Panc1 (cell line): Measurements from ENCODE around the gene MORN1. TPM values are rescaled to one million over a fixed set of nuclear protein-coding genes. Genes with fewer than 3 reads are reported as not detected.

Source experiments
- ATAC-seq: fragments of 200-7000 bp; cut with Tn5 transposase; 2 replicates; pipeline ENCODE4 v1.9.1; 2020; ENCODE audit warnings: mild to moderate bottlenecking, moderate library complexity
- BruUV-seq: library from RNA; stranded (reverse); fragments of 400-500 nt; replicated peaks from 2 replicates; lab custom pipeline; 2021; lab: Mats Ljungman, UMichigan
- CTCF ChIA-PET: fragments of 300-600 bp; sonication (Branson Sonifier 250); formaldehyde crosslinking; loops from one replicate; lab custom pipeline; 2022; ENCODE audit warnings: antibody characterized with exemption; lab: Charles Lee
- POLR2A ChIA-PET: fragments of 300-600 bp; sonication (Branson Sonifier 250); formaldehyde crosslinking; loops from one replicate; lab custom pipeline; 2022; ENCODE audit warnings: antibody characterized with exemption; lab: Charles Lee
- DNase-seq: peaks from one replicate; pipeline ENCODE4 v3.0.0-alpha.2; 2010; ENCODE audit warnings: low read depth, low spot score
- H3K27ac ChIP-seq: 2 replicates; pipeline ENCODE4 v1.5.1; 2011; ENCODE audit warnings: mild to moderate bottlenecking, low read length, inconsistent platforms
- H3K27me3 ChIP-seq: fragments of 200-500 bp; sonication (Bioruptor generic); 2 replicates; pipeline ENCODE4 v1.6.0; 2014; ENCODE audit warnings: low read length, inconsistent platforms; ENCODE audit not compliant: control insufficient read depth, insufficient read depth
- H3K36me3 ChIP-seq: fragments of 200-500 bp; sonication (Bioruptor generic); 2 replicates; pipeline ENCODE4 v1.5.1; 2014; ENCODE audit warnings: inconsistent platforms, mild to moderate bottlenecking, low read length, moderate library complexity; ENCODE audit not compliant: control insufficient read depth, insufficient read depth
- H3K4me1 ChIP-seq: 2 replicates; pipeline ENCODE4 v1.5.1; 2011; ENCODE audit warnings: inconsistent platforms, mild to moderate bottlenecking, low read length, moderate library complexity; ENCODE audit not compliant: control insufficient read depth, insufficient read depth
- H3K4me3 ChIP-seq, 2 experiments: 2 replicates each; pipeline ENCODE4 v1.5.1; 2011 to 2012; ENCODE audit warnings: low read depth in 2 of 2, low read length in 2 of 2, mild to moderate bottlenecking in 2 of 2, inconsistent platforms in 1 of 2, moderate library complexity in 1 of 2
- H3K9me3 ChIP-seq: fragments of 200-500 bp; sonication (Bioruptor generic); 2 replicates; pipeline ENCODE4 v1.5.1; 2014; ENCODE audit warnings: low read depth, mild to moderate bottlenecking, inconsistent platforms, low read length, moderate library complexity; ENCODE audit not compliant: control insufficient read depth, insufficient read depth
- POLR2AphosphoS5 ChIP-seq: IDR thresholded peaks from 2 replicates; pipeline ENCODE4 v1.6.1; 2012; ENCODE audit warnings: mild to moderate bottlenecking, low read depth, low read length, moderate library complexity
- SIN3A ChIP-seq: IDR thresholded peaks from 2 replicates; pipeline ENCODE4 v1.6.1; 2012; ENCODE audit warnings: low read depth, mild to moderate bottlenecking, low read length, moderate library complexity, borderline replicate concordance; ENCODE audit not compliant: insufficient read depth
- TCF7L2 ChIP-seq: IDR thresholded peaks from 2 replicates; pipeline ENCODE4 v1.6.1; 2011; ENCODE audit warnings: mild to moderate bottlenecking, low read depth, low read length, inconsistent platforms
- in situ Hi-C: cut with HindIII; loops from 2 replicates; pipeline ENCODE4 v1.10.0; 2016; ENCODE audit warnings: low sequenced_read_pairs, low pct_unique_long_range_greater_than_20kb
- intact Hi-C: fragments of 100-400 bp; cut with micrococcal nuclease; formaldehyde crosslinking; loops from one replicate; pipeline ENCODE4 v1.10.0; 2022; ENCODE audit not compliant: unreplicated experiment
- total RNA-seq: library from RNA; stranded (reverse); gene quantifications from one replicate; pipeline ENCODE4 v1.2.1, GENCODE V29; 2021; ENCODE audit not compliant: unreplicated experiment
- TF ChIP-seq, protein P1 (sequence below): fragments of 450-650 bp; IDR thresholded peaks from 2 replicates; pipeline ENCODE4 v1.5.1; 2017; ENCODE audit warnings: mild to moderate bottlenecking
- TF ChIP-seq, protein P2 (sequence below), 2 experiments: IDR thresholded peaks; 2 replicates each; pipeline ENCODE4 v1.6.1; 2011 to 2012; ENCODE audit warnings: low read depth in 2 of 2, control low read depth in 1 of 2, low read length in 1 of 2, mild to moderate bottlenecking in 1 of 2, moderate library complexity in 1 of 2; ENCODE audit not compliant: insufficient read depth in 1 of 2

MORN1 gene
- total RNA-seq, 1 experiment from 2014 or later: 21.3 TPM

DNA sequence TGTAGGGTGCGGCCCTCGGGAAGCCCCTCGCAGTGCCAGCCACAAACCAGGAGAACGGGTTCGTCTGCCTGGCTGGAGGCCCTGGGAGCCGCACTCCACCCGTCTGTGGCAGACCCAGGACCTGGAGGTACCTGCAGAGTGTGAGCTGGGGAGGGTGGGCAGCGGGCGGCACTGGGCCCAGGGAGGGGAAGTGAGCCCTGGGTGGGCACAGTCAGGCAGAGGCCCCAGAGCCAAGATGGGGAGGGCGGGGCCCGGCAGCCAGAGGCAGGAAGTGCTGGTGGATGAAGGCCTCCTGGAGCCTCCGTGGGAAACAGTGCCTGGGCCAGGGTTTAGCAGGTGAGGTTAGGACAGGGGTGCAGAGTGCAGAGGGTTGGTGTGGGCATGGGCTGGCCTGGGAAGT lies 25.0 kb upstream of the MORN1 start:
- DNase-seq: no peak
- in situ Hi-C loops: no loop called here
- CTCF ChIA-PET: interaction anchor here (1.7 kb wide), 1 partner anchor 13 kb away, joined by 8 read pairs; no protein-coding TSS in a partner anchor
- ATAC-seq: no peak
- Histone ChIP-seq H3K27ac (no peak overlapping the region), H3K4me1 (peaks cover 33% of the 10 kb centered on the region), H3K27me3 (no peaks in the 10 kb centered on the region), H3K9me3 (no peaks in the 10 kb centered on the region), H3K36me3 (no peaks in the 10 kb centered on the region), H3K4me3 (no peak overlapping the region)
- POLR2A ChIA-PET: no interaction called here
- intact Hi-C loops: loop anchor here (10.0 kb wide), 1 partner anchor 58 kb away; the partner anchor contains the start of gene PLCH2
- no TSS peak for BruUV-seq
- no peak for TF ChIP-seq TCF7L2
- TF ChIP-seq, protein P1, sequence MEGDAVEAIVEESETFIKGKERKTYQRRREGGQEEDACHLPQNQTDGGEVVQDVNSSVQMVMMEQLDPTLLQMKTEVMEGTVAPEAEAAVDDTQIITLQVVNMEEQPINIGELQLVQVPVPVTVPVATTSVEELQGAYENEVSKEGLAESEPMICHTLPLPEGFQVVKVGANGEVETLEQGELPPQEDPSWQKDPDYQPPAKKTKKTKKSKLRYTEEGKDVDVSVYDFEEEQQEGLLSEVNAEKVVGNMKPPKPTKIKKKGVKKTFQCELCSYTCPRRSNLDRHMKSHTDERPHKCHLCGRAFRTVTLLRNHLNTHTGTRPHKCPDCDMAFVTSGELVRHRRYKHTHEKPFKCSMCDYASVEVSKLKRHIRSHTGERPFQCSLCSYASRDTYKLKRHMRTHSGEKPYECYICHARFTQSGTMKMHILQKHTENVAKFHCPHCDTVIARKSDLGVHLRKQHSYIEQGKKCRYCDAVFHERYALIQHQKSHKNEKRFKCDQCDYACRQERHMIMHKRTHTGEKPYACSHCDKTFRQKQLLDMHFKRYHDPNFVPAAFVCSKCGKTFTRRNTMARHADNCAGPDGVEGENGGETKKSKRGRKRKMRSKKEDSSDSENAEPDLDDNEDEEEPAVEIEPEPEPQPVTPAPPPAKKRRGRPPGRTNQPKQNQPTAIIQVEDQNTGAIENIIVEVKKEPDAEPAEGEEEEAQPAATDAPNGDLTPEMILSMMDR: no peak
- TF ChIP-seq SIN3A: no peak
- TF ChIP-seq, protein P2, sequence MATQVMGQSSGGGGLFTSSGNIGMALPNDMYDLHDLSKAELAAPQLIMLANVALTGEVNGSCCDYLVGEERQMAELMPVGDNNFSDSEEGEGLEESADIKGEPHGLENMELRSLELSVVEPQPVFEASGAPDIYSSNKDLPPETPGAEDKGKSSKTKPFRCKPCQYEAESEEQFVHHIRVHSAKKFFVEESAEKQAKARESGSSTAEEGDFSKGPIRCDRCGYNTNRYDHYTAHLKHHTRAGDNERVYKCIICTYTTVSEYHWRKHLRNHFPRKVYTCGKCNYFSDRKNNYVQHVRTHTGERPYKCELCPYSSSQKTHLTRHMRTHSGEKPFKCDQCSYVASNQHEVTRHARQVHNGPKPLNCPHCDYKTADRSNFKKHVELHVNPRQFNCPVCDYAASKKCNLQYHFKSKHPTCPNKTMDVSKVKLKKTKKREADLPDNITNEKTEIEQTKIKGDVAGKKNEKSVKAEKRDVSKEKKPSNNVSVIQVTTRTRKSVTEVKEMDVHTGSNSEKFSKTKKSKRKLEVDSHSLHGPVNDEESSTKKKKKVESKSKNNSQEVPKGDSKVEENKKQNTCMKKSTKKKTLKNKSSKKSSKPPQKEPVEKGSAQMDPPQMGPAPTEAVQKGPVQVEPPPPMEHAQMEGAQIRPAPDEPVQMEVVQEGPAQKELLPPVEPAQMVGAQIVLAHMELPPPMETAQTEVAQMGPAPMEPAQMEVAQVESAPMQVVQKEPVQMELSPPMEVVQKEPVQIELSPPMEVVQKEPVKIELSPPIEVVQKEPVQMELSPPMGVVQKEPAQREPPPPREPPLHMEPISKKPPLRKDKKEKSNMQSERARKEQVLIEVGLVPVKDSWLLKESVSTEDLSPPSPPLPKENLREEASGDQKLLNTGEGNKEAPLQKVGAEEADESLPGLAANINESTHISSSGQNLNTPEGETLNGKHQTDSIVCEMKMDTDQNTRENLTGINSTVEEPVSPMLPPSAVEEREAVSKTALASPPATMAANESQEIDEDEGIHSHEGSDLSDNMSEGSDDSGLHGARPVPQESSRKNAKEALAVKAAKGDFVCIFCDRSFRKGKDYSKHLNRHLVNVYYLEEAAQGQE (IDR thresholded peaks at IDR 0.05; ENCODE audit: insufficient read depth in 1 of 2, low read depth in 2 of 2, low read length in 1 of 2): no peak
- TF ChIP-seq POLR2AphosphoS5: no peak

GRCh38 chr1:2415801-2416208 lies 24.5 kb upstream of the MORN1 start:
- Histone ChIP-seq H3K36me3 (no peaks in the 10 kb centered on the region), H3K4me3 (no peak overlapping the region), H3K27ac (0 out of 2 replicates have a peak overlapping the region, but pooled peaks have one; percentile 7), H3K4me1 (peaks cover 33% of the 10 kb centered on the region), H3K9me3 (no peaks in the 10 kb centered on the region), H3K27me3 (no peaks in the 10 kb centered on the region)
- DNase-seq: no peak
- no TSS peak for BruUV-seq
- in situ Hi-C loops (no loop called here), intact Hi-C loops (loop anchor here (10.0 kb wide), 1 partner anchor 59 kb away; the partner anchor contains the start of gene PLCH2)
- TF ChIP-seq SIN3A: no peak
- TF ChIP-seq, protein P1: no peak
- no peak for TF ChIP-seq POLR2AphosphoS5
- TF ChIP-seq, protein P2 (IDR thresholded peaks at IDR 0.05; ENCODE audit: insufficient read depth in 1 of 2, low read depth in 2 of 2, low read length in 1 of 2): no peak
- TF ChIP-seq TCF7L2: no peak
- ATAC-seq: no peak
- ChIA-PET POLR2A (no interaction called here), CTCF (interaction anchor here (1.7 kb wide), 1 partner anchor 14 kb away, joined by 8 read pairs; no protein-coding TSS in a partner anchor)
